ENCODE measurements around the gene DAPP1.
A peak's percentile ranks its signal among the peaks of the same experiment; 100 is the strongest.

Gene DAPP1

DNA sequence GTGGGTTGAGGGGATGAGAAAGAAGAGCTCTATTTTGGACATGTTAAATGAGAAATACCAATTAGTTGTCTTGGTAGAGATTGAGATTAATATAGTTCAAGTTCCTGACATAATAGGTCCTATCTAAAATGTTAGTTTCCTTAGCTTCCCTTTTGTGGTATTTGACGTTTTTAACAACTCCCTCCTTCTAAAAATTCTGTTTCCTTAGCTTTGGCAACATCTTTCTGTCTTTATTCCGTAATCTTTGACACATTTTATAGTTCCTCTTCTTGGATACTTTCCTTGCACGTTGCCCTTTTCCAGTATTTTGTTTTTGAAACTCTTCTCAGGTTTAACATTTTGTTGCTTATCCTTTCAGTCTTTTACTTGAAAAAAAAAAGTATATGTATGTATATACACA lies 40.7 kb downstream of the DAPP1 start:
- DNase-seq: peak; percentile 15

DNA sequence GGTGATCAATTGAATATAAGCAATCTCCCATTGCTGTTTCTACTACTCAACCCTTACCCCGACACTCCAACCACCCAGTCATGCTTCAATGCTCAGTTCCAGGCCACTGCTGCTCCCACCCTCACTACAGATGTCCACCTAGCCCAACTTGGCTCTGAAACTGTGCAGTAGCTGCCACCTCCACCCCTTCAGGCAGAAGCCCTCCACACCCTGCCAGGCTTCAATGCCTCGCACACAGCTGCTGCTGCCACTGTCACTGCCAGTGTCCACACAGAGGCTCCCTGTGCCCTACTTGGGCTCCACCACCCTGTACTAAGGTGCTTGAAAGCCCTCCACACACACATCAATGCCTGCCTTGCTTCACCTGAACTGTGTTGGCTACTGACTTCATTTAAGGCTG lies 43.0 kb downstream of the DAPP1 start:
- DNase-seq: no peak

DNA sequence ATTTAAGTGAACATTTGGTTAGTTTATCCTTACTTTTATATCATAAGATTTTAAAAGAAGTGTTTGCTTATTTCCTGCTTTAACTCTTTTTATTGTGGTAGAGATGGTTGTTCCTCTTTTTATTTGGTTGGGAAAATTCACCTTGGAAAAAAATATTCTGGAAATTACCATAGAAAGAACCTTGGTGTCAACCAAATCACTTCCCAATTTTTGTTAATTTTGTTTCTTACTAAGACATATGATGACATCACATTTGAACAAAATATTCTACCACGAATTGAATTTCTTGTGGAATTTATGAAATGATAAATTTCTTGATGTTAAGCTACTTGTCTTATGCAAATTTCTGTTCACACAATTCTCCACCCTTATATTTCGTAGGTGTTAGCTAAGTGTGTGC lies 43.9 kb downstream of the DAPP1 start:
- DNase-seq: no peak

DNA sequence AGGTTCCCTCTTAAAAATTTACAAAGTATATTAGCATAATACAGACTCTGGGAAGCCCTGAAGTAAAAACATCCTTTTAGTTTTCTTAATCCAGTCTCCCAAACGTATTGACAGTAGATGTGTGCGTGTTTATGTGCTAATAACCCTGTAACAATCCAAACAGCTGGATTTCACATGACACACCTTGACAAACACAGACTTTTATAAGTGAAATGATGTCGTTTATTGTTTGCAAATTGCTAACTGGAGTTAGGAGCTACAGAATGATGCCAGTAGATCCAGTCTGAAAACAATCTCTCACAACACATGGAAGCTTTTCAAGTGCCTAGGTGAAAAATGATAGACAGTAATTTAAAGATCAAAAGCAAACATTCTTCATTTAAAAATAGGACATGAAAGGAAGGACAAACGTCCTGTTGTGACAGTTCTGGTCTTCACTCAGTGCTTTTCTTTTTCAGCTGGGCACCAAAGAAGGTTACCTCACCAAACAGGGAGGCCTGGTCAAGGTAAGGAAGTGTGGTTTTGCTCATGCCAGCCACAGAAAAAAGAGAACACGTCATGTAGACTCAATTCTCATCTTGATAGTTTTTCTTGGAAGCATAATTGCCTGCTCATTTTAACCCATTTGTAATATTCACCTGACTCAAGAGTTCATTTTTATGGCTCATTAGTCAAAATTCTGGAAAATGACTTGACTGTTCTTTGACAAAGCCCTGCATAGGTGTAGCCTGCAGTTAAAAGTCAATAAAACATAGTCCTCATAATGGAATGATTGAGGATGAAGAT lies 44.7 kb downstream of the DAPP1 start:
- no peak for DNase-seq

- DNase-seq: no peak
Measured at GRCh38 chr4:99863804-99864203, 47.2 kb downstream of the DAPP1 start.

- no peak for DNase-seq
Measured at GRCh38 chr4:99868126-99868596, 51.5 kb downstream of the DAPP1 start.

DNA sequence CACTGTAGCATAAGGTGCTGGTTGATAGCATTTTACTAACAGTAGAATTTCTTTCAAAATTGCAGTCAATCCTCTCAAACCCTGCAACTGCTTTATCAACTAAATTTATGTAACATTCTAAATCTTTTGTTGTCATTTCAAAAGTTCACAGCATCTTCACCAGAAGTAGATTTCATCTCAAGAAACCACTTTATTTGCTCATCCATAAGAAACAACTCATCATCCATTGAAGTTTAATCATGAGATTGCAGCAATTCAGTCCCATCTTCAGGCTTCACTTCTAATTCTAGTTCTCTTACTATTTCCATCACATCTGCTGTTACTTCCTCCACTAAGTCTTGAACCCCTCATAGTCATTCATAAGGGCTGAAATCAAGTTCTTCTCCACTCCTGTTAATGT lies 55.9 kb downstream of the DAPP1 start:
- no peak for DNase-seq

DNA sequence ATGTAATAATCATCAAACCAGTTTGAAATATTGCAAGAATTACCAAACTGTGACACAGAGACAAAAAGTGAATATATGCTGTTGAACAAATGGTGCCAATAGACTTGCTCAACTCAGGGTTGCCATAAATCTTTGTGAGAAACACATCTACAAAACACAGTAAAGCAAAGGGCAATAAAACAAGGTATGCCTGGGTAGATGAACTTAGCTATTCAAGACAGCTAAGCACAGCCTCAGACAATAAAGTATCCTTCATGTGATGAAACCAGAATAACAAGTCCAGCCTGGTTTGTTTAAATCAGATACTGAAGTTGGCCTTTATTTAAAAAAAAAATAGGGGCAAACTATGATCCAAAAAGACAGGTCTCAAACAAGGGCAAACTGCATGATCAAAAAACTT lies 58.4 kb downstream of the DAPP1 start:
- no peak for DNase-seq

GRCh38 chr4:99876946-99877345 lies 60.3 kb downstream of the DAPP1 start:
- no peak for DNase-seq

GRCh38 chr4:99878604-99879003 lies 62.0 kb downstream of the DAPP1 start:
- no peak for DNase-seq

DNA sequence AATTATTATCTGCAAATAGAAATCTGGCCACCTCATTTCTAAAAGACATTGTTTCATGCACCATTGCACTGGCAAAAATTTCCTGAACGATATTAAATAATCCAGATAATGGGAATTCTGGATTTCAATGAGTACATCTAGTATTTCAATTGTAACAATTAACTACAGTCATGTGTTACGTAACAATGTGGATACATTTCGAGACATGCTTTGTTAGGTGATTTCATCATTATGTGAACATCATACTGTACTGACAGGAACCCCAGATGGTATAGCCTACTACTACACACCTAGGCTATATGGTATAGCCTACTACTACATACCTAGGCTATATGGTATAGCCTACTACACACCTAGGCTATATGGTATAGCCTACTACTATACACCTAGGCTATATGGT lies 62.8 kb downstream of the DAPP1 start:
- no peak for DNase-seq

DNA sequence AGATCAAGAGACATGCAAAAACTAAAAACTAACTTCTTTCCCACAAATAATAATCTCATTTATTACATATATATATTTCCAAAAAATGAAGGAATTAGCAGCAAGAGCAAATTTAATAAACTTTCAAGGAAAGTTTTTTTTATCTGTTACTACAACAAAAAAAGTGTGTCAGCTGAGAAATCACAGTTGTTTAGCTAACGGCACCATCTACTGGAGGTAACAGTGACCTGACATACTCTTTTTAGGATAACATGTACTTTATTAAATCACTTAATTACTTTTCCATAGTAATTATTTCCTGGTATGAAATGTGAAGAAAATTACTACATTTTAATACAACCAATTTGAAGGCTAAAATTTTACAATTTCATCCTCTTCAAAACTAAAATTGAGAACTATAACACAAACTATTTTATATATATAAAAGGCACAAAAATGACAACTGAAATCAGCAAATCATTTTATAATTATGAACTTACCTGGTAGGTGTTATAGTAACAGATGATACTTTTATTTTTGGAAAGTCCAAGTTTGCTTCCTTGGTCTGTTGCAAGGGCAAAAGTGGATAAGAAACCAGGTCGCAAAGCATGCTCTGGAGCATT lies 68.5 kb downstream of the DAPP1 start:
- DNase-seq: peak; percentile 19

DNA sequence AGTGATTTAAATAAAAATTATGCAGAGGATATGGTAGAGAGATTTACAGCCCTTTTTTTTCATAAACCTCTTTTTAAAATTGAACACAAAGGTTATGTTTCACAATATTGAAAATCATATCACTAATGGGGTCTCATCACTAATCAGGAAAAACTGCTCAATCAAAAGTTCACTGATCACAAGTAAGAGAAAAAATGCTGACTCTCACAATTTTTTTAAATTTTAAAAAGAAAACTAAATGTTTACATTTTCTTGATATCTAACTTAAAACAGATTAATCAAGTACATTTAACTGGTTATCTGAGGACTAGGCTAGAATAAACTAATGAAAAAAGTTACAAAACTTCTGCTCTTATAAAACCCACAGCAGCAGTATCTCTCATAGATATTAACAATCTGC lies 69.1 kb downstream of the DAPP1 start:
- DNase-seq: no peak

DNA sequence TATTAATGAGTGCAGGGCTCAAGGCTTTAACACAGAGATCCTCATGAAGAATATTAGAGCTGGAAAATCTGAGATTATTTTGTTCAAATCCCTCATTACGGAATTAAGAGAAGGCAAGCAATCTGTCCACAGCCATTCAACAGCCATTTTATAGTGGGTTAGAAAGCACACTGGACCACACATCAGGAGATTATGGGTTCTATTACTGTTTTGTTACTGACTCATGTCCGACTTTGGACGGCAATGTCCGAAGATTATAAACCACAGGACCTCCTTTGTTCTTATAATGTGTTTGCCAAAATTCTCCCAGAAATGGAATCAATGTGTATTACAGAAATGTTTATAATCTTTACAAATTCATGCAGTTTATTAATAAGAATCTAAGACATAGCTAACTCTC lies 69.5 kb downstream of the DAPP1 start:
- no peak for DNase-seq

- DNase-seq: no peak
Measured at GRCh38 chr4:99887837-99888236, 71.2 kb downstream of the DAPP1 start.

DNA sequence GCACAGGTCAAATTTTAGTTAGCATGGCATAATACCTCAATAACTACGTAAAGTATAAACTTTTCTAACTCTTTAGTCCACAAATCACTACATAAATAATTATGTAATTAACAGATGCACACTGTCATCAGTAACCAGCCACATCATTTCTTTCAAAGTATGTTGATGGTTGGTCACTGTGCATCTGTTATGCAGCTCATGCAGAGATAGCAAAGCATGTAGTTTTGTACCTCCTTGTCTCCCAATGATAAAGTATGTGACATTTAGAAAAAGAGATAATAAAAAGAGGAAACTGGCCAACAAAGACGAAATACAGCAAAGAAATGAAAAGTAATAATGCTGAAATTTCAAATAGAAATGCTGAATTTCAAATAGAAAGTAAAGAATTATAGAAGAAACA lies 74.7 kb downstream of the DAPP1 start:
- no peak for DNase-seq

DNA sequence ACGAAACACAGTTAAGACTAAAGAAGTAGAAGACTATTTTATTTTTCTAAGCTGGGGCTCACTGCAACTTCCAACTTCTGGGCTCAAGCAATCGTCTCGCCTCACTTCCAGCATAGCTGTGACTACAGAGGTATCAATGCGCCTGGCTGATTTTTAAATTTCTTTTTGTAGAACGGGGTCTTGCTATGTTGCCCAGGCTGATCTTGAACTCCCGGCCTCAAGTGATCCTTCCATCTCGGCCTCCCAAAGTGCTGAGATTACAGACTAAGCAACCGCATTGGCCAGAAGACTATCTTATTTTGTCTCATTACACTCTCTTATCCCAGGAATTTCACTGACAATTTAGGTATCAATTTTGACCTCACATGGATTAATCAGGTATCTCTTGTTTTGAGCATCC lies 76.4 kb downstream of the DAPP1 start:
- no peak for DNase-seq

DNA sequence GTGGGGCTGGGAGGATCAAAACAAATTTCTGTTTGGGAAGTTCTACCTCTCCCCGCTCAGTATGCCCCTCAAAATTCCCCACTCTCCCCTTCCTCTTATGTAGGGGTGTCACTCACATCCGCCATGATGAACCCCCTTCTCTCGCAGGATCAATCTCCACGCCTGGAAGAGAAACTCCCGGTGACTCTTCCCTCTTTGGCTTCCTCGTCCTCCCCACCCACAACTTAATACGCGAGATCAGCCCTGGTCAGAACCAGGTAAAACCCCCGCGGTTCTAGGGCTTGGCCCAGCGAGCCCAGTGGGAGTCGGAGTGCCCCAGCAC lies 77.2 kb downstream of the DAPP1 start:
- DNase-seq: no peak

DNA sequence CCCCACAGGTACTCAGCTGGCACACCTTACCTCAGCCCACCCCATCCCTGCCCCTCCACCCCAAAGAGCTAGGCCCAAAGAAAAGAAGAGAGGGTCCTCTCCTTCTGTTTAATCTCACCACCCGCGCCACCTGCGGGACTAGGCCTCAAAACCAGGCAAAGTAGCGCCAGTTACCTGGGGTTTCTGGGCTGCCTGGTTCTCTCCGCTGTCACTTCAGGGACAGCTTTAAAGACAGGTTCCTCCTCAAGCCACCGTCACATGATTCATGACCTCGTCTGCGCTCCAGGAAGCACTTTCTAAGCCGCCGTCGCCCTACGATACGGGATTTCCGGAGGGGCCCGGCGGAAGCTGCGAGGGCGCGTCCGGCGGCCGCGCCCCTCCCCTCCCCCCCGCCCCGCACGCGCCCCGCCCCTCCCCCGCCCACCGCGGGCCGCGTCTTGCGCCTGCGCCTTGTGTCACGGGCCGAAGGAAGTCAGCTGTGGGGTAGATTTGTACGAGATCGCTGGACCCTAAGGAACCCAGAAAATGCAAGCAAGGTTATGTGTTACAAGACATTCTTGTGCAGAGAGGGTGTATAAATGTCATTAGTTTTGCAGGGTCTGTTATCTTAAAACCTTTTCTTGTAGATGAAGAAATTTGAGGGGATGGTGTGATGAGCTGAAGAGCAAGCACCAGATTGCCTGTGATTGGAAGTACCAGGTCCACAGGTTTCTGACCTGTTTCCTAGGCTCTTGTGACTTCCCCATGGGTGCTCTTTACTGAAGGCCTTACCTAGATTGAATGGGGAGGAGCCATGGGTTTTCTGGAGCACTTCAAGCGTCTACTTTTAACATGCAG lies 77.8 kb downstream of the DAPP1 start, which contains the start of gene LAMTOR3:
TSS of gene LAMTOR3 (minus strand) at position 267 of the 837 bp plus-strand sequence. CDS start 464 bp downstream, outside the sequence.
- DNase-seq: peak; percentile 95

GRCh38 chr4:99894998-99895397 lies 78.4 kb downstream of the DAPP1 start:
- DNase-seq: no peak

- DNase-seq: no peak
Measured at GRCh38 chr4:99915449-99915848, 98.8 kb downstream of the DAPP1 start.

DNA sequence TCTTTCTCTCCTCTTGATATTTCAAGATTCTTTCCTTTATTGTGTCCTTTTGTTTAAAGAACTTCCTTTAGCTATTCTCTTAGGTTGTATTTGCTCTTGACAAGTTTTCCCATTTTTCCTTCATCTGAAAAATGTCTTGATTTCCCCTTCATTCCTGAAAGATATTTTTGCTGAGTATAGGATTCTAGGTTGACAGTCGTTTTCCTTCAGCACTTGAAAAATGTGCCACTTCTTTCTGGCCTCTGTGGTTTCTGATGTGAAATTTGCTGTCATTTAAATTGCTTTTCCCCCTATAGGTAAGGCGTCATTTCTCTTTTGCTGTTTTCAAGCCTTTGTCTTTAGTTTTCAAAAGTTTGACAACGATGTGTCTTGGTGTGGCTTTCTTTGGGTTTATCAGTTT lies 100.9 kb downstream of the DAPP1 start:
- no peak for DNase-seq

DNA sequence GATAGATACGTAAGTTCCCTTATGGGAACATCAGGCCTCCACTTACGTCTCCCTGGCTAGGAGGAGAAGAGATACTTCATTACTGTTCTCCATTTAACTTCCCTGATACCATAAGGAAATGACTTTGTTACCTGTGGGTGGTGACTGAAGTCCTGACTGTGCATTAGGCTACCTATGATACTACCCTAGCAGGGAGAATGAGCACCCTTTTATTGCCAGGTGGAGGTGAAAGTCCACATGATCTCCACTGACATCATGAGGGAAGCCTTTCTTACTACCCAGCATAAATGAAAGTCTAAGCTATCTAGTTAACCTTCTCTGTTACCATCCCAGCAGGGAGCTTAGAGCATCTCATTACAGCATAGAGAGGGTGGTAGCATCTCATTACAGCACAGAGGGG lies 102.0 kb downstream of the DAPP1 start:
- DNase-seq: no peak
